Activated T-cell treated with anti-CD3 and anti-CD28 coated beads, Interleukin-2, amount 50 U/mL, for 72 hours (primary cell): ENCODE data around the gene TPGS1. TPM values are rescaled to one million over a fixed set of nuclear protein-coding genes. Genes with fewer than 3 reads are reported as not detected.

Source experiments
- ATAC-seq, 2 donors: fragments of 150-1000 bp; cut with Tn5 transposase; replicated peaks in 1 of 2; 2 replicates each; pipeline ENCODE4 v1.10.0; 2021; ENCODE audit warnings: moderate library complexity in 2 of 2, mild to moderate bottlenecking in 1 of 2
- DNase-seq, 2 donors: peaks; one replicate each; pipeline ENCODE4 v3.0.0; 2021 to 2022; ENCODE audit warnings: mixed read lengths in 1 of 2
- H3K27ac Mint-ChIP-seq: one replicate; pipeline ENCODE4 v1.8.0; 2022; ENCODE audit warnings: mild to moderate bottlenecking, moderate library complexity, mixed read lengths
- H3K27me3 Mint-ChIP-seq: one replicate; pipeline ENCODE4 v1.8.0; 2022; ENCODE audit warnings: low read depth, mixed read lengths
- H3K36me3 Mint-ChIP-seq, 2 donors: one replicate each; pipeline ENCODE4 v1.8.0; 2022; ENCODE audit warnings: mixed read lengths in 2 of 2, mild to moderate bottlenecking in 1 of 2; ENCODE audit not compliant: insufficient read depth in 2 of 2
- H3K4me1 Mint-ChIP-seq: one replicate; pipeline ENCODE4 v1.8.0; 2022; ENCODE audit warnings: low read depth, mixed read lengths
- H3K4me3 Mint-ChIP-seq, 2 donors: one replicate each; pipeline ENCODE4 v1.8.0; 2022; ENCODE audit warnings: mild to moderate bottlenecking in 2 of 2, mixed read lengths in 2 of 2, moderate library complexity in 2 of 2
- H3K9me3 Mint-ChIP-seq, 2 donors: one replicate each; pipeline ENCODE4 v1.8.0; 2022; ENCODE audit warnings: mixed read lengths in 2 of 2
- total RNA-seq, 2 donors: library from RNA; stranded (reverse); gene quantifications; one replicate each; pipeline ENCODE4 v1.2.3, GENCODE V29; 2022

The TPGS1 gene
- total RNA-seq, 2 donors from 2014 or later = 11.9 to 12.1 TPM

GRCh38 chr19:525857-526419, 18.6 kb downstream of the TPGS1 start:
- Mint-ChIP-seq H3K9me3 (no peaks in the 10 kb centered on the region), H3K4me3 (no peak overlapping the region), H3K4me1 (peaks cover 5% of the 10 kb centered on the region), H3K36me3 (no peaks in the 10 kb centered on the region), H3K27ac (no peak overlapping the region), H3K27me3 (no peaks in the 10 kb centered on the region)
- no peak for DNase-seq
- ATAC-seq = no peak

DNA sequence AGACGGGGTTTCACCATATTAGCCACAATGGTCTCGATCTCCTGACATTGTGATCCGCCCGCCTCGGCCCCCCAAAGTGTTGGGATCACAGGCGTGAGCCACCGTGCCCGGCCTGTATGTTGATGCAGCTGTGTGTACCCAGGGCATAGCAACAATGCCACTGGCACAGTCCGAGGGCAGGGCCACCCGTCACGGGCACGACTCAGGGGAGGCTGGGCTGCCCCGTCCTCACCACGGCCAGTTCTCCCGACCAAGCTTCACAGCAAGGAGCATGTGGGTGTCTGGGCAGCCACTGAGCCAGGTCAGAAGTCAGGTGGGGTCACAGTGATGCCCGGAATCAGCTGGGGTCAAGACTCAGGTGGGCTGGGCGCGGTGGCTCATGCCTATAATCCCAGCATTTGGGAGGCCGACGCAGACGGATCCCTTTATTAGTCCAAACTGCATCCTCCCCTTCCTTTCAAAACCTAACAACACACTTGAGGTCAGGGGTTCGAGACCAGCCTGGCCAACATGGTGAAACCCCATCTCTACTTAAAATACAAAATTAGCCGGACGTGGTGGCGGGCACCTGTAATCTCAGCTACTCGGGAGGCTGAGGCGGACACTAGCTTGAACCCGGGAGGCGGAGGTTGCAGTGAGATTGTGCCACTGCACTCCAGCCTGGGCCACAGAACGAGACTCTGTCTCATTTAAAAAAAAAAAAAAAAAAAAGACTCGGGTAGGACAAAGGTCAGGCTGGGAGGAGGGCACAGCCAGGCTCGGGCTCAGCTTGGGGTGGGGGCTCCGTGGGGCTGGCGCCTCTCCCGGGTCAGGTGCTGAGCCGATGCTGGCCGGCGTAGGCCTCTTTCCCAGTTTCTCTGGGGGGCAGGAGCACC, 23.1 kb downstream of the TPGS1 start:
- Mint-ChIP-seq H3K27me3 (no peaks in the 10 kb centered on the region), H3K36me3 (no peaks in the 10 kb centered on the region), H3K27ac (peak overlapping the region; percentile 42), H3K4me3 (peak overlapping the region; percentile 78 to 84), H3K9me3 (no peaks in the 10 kb centered on the region), H3K4me1 (peaks cover 20% of the 10 kb centered on the region)
- ATAC-seq (no peak), DNase-seq (no peak)

- Mint-ChIP-seq H3K4me1 (peaks cover 20% of the 10 kb centered on the region), H3K27ac (peak overlapping the region; percentile 79), H3K9me3 (no peaks in the 10 kb centered on the region), H3K27me3 (no peaks in the 10 kb centered on the region), H3K36me3 (no peaks in the 10 kb centered on the region), H3K4me3 (peak overlapping the region; percentile 78 to 84)
- ATAC-seq = peak; percentile 74 to 77
- DNase-seq = peak; percentile 88 to 97
Measured at GRCh38 chr19:531009-531752, 23.9 kb downstream of the TPGS1 start.

DNA sequence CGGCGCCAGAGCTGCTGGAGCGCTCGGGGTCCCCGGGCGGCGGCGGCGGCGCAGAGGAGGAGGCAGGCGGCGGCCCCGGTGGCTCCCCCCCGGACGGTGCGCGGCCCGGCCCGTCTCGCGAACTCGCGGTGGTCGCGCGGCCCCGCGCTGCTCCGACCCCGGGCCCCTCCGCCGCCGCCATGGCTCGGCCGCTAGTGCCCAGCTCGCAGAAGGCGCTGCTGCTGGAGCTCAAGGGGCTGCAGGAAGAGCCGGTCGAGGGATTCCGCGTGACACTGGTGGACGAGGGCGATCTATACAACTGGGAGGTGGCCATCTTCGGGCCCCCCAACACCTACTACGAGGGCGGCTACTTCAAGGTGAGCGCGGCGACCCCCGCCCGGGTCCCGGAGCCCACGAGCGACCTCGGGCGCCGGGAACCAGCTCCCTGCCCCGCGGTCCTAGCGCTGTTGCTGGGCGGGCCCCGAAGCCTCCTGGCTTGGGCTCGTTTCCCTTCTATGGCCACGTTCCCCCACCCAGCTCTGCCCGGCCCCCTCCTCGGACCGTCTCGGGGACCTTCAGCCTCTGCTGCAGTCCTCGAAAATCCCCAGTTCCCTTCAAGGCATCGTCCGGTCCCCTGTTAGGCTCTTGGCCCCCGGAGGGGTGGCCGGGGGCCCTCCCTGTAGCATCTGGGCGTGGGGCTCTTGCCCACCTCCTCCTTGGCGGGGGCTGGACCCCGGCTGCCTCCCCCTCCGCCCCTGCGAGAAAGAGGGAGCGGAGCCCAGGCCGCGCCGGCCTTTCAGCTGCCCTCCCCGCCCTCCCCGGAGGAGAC, 24.7 kb downstream of the TPGS1 start, which contains the start of gene CDC34:
Gene CDC34, plus strand, starts transcription at position 8 of the 808 bp plus-strand sequence. Its CDS starts 172 bp downstream, at position 180.
- H3K4me1 Mint-ChIP-seq = peaks cover 20% of the 10 kb centered on the region
- H3K4me3 Mint-ChIP-seq = peak within 1 kb of the TSS; percentile 84 to 91
- H3K9me3 Mint-ChIP-seq = no peaks in the 10 kb centered on the region
- no peaks in the 10 kb centered on the region for H3K27me3 Mint-ChIP-seq
- peak within 1 kb of the TSS; percentile 79 for H3K27ac Mint-ChIP-seq
- DNase-seq = no peak
- H3K36me3 Mint-ChIP-seq = no peaks in the 10 kb centered on the region
- peak; percentile 33 to 38 for ATAC-seq

GRCh38 chr19:532561-533363, 25.5 kb downstream of the TPGS1 start:
- peak overlapping the region; percentile 84 to 91 for H3K4me3 Mint-ChIP-seq
- DNase-seq = peak; percentile 47 to 50
- peak in 1 of 2 donors; percentile 29 for ATAC-seq

GRCh38 chr19:533364-534058, 26.2 kb downstream of the TPGS1 start:
- H3K9me3 Mint-ChIP-seq = no peaks in the 10 kb centered on the region
- no peak for ATAC-seq
- H3K4me3 Mint-ChIP-seq = peak overlapping the region; percentile 84 to 91
- no peak for DNase-seq
- peaks cover 16% of the 10 kb centered on the region for H3K4me1 Mint-ChIP-seq
- H3K36me3 Mint-ChIP-seq = no peaks in the 10 kb centered on the region
- H3K27me3 Mint-ChIP-seq = no peaks in the 10 kb centered on the region
- H3K27ac Mint-ChIP-seq = peak overlapping the region; percentile 18

More at GRCh38 chr19:532561-533363, 25.5 kb downstream of the TPGS1 start:
- no peaks in the 10 kb centered on the region for H3K27me3 Mint-ChIP-seq
- peak overlapping the region; percentile 18 for H3K27ac Mint-ChIP-seq
- H3K9me3 Mint-ChIP-seq = no peaks in the 10 kb centered on the region
- no peaks in the 10 kb centered on the region for H3K36me3 Mint-ChIP-seq
- peaks cover 20% of the 10 kb centered on the region for H3K4me1 Mint-ChIP-seq

GRCh38 chr19:534088-534487, 26.8 kb downstream of the TPGS1 start:
- Mint-ChIP-seq H3K4me3 (peak overlapping the region; percentile 84 to 91), H3K4me1 (peaks cover 15% of the 10 kb centered on the region), H3K36me3 (no peaks in the 10 kb centered on the region)

DNA sequence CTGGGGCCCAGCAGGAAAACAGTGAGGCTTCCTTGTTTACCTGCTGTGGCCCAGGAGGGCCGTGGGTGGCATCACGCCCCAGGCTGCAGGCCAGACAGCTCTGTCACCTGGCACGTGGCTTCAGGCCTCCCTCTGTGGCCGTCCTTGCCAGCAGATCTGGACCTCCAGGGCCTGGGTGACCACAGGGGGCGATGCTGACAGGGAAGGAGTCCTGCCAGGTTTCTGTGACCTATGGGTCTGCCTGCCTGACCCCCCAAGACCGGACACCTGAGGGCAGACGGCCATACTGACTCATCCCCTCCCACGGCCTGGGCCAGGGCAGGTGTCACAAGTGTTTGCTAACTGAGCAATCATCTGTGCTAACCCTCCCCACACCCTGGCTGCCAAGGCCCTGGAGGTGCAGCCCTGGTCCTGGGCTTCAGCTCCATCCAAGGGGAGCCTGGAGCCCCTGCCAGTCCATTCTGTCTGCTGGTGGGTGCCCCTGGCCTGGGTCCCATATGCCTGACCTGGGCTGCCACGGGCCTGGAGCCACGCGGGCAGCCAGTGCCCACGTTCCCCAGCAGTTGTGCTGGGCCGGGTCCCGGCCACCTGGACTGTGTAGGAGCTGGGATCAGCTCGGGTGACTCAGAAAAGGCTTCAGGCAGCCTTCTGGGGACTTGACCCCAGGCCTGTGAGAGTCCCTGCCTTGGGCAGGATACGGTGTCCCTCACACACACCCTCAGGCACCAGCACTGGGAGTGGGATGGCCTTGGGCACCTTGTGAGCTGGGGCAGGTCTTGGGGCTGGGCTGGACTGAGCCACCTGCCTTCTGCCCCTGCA, 27.9 kb downstream of the TPGS1 start:
- Mint-ChIP-seq H3K4me3 (peak overlapping the region; percentile 17 to 66), H3K36me3 (no peaks in the 10 kb centered on the region), H3K4me1 (peaks cover 15% of the 10 kb centered on the region), H3K9me3 (no peaks in the 10 kb centered on the region), H3K27ac (no peak overlapping the region), H3K27me3 (no peaks in the 10 kb centered on the region)
- DNase-seq (no peak), ATAC-seq (no peak)

More at GRCh38 chr19:534088-534487, 26.8 kb downstream of the TPGS1 start:
- no peaks in the 10 kb centered on the region for H3K9me3 Mint-ChIP-seq
- no peaks in the 10 kb centered on the region for H3K27me3 Mint-ChIP-seq
- ATAC-seq (no peak), DNase-seq (no peak)
- no peak overlapping the region for H3K27ac Mint-ChIP-seq

GRCh38 chr19:536031-536880, 29.0 kb downstream of the TPGS1 start:
- Mint-ChIP-seq H3K27ac (no peak overlapping the region), H3K9me3 (no peaks in the 10 kb centered on the region), H3K36me3 (no peaks in the 10 kb centered on the region), H3K4me1 (peaks cover 15% of the 10 kb centered on the region), H3K27me3 (no peaks in the 10 kb centered on the region), H3K4me3 (no peak overlapping the region)
- DNase-seq (no peak), ATAC-seq (no peak)

DNA sequence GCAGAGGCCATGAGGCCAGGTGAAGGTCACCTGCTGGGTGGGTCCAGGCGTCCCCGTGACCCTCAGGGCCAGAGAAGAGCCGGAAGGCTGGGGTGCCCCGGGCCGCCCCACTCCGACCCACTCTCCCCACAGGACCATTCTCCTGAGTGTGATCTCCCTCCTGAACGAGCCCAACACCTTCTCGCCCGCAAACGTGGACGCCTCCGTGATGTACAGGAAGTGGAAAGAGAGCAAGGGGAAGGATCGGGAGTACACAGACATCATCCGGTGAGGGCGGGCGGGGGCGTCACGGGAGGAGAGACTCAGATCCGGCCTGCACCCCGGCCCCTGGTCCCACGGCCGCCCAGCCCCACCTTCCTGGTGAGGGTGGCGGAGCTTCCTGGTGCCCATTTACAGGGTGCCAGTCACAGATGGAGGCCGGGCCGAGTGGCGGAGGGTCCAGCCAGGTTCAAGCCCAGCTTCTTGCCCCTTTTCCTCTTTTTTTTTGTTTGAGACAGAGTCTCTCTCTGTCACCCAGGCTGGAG, 29.6 kb downstream of the TPGS1 start:
- H3K9me3 Mint-ChIP-seq = no peaks in the 10 kb centered on the region
- no peak overlapping the region for H3K4me3 Mint-ChIP-seq

More for the DNA sequence above, 29.6 kb downstream of the TPGS1 start:
- Mint-ChIP-seq H3K4me1 (peaks cover 15% of the 10 kb centered on the region), H3K36me3 (no peaks in the 10 kb centered on the region), H3K27ac (no peak overlapping the region), H3K27me3 (no peaks in the 10 kb centered on the region)
- ATAC-seq (no peak), DNase-seq (no peak)
